Measurements from ENCODE around the gene CMTM3. TPM values are rescaled to one million over a fixed set of nuclear protein-coding genes. Genes with fewer than 3 reads are reported as not detected.

CMTM3 gene
- total RNA-seq, 1 donor from 2014 or later: 62.4 TPM

DNA sequence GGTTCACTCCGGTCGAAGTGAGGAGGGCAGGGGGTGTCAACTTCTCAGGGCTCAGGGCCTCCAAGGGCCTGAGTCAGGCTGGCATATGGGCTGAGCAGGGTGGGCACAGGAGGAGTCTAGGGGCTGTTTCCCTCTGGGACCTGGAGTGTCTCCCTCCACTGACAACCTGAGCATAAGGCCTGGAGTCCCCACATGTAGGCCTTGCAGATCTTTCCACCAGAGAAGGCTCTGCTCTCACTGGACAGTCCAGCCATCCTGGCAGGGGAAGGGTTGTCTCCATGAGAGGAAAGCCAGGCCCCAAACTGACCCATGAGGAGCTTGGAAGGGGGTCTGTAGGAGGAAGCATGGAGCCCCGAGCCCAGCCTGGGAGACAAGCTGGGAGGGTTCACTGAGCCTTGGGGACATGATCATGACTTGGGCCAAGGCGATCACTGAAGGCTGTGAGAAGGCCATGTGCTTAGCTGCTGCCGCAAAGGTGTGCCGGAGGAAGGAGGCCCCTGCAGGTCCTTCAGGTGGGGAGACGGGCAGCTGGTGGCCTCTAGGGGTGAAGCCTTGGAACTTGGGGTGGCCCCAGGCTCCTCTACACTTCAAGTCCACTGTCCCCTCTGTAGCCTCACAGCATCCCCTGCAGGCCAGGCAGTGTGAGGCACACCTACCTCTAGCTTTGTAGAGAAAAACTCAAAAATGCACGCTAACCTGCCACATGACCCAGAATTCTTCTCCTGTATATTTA is 15.4 kb upstream of the CMTM3 start:
- Histone ChIP-seq H3K36me3 (ENCODE audit: insufficient read depth, low read length) (no peaks in the 10 kb centered on the region), H3K27ac (ENCODE audit: low read depth, low read length) (no peak overlapping the region), H3K27me3 (ENCODE audit: insufficient read depth, low read length) (no peaks in the 10 kb centered on the region), H3K9ac (ENCODE audit: low read length) (no peak overlapping the region), H3K4me3 (ENCODE audit: insufficient read depth, low read depth, low read length) (no peak overlapping the region), H3K4me1 (ENCODE audit: insufficient read depth, low read length) (peaks cover 2% of the 10 kb centered on the region), H2AFZ (ENCODE audit: low read depth, low read length) (no peak overlapping the region), H3K4me2 (ENCODE audit: low read length) (no peak overlapping the region), H3K9me3 (ENCODE audit: insufficient read depth, low read depth, low read length) (no peaks in the 10 kb centered on the region), H4K20me1 (ENCODE audit: insufficient read depth, low read length) (no peaks in the 10 kb centered on the region), H3K79me2 (ENCODE audit: insufficient read depth, low read length) (no peaks in the 10 kb centered on the region)
- Mint-ChIP-seq H3K27ac (ENCODE audit: unreplicated experiment) (no peak overlapping the region), H3K27me3 (ENCODE audit: low read depth, unreplicated experiment) (peaks cover 27% of the 10 kb centered on the region), H3K4me1 (ENCODE audit: low read depth, unreplicated experiment) (no peaks in the 10 kb centered on the region), H3K9me3 (ENCODE audit: unreplicated experiment) (no peaks in the 10 kb centered on the region), H3K36me3 (ENCODE audit: low read depth, unreplicated experiment) (peaks cover 2% of the 10 kb centered on the region), H3K4me3 (ENCODE audit: unreplicated experiment) (no peak overlapping the region)
- no peak for FAIRE-seq
- no peak for TF ChIP-seq EZH2 (IDR thresholded peaks at IDR 0.05; ENCODE audit: insufficient read depth, low read length)
- TF ChIP-seq, protein P1, sequence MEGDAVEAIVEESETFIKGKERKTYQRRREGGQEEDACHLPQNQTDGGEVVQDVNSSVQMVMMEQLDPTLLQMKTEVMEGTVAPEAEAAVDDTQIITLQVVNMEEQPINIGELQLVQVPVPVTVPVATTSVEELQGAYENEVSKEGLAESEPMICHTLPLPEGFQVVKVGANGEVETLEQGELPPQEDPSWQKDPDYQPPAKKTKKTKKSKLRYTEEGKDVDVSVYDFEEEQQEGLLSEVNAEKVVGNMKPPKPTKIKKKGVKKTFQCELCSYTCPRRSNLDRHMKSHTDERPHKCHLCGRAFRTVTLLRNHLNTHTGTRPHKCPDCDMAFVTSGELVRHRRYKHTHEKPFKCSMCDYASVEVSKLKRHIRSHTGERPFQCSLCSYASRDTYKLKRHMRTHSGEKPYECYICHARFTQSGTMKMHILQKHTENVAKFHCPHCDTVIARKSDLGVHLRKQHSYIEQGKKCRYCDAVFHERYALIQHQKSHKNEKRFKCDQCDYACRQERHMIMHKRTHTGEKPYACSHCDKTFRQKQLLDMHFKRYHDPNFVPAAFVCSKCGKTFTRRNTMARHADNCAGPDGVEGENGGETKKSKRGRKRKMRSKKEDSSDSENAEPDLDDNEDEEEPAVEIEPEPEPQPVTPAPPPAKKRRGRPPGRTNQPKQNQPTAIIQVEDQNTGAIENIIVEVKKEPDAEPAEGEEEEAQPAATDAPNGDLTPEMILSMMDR (IDR thresholded peaks at IDR 0.05; ENCODE audit: insufficient read depth, low read depth, low read length): peak; percentile 23
- DNase-seq (ENCODE audit: low read depth): no peak

DNA sequence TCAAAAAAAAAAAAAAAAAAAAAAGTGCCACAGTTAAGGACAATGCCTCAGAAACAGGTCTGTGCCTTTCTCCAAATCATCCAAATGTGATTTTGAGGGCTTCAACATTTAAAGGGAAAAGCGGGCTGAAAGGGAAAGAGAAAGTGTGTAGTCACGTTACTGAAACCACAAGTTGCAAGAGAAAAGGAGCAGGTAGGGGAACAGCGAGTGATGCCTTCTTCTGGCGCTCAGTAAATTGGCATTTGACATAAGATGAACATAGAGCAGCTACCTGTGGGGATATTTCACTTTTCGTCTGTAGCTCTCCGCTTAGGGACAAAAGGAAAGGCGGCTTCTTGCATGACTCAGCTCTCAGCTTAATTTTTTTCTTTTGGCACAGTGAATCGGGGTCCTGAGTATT is 14.2 kb upstream of the CMTM3 start:
- no peaks in the 10 kb centered on the region for H3K9me3 ChIP-seq (ENCODE audit: insufficient read depth, low read depth, low read length)
- no peak overlapping the region for H3K9ac ChIP-seq (ENCODE audit: low read length)
- Mint-ChIP-seq H3K9me3 (ENCODE audit: unreplicated experiment) (no peaks in the 10 kb centered on the region), H3K36me3 (ENCODE audit: low read depth, unreplicated experiment) (peaks cover 2% of the 10 kb centered on the region), H3K27ac (ENCODE audit: unreplicated experiment) (no peak overlapping the region), H3K4me1 (ENCODE audit: low read depth, unreplicated experiment) (no peaks in the 10 kb centered on the region), H3K27me3 (ENCODE audit: low read depth, unreplicated experiment) (peaks cover 34% of the 10 kb centered on the region), H3K4me3 (ENCODE audit: unreplicated experiment) (no peak overlapping the region)
- no peak for FAIRE-seq
- no peaks in the 10 kb centered on the region for H3K36me3 ChIP-seq (ENCODE audit: insufficient read depth, low read length)
- H3K4me3 ChIP-seq (ENCODE audit: insufficient read depth, low read depth, low read length): no peak overlapping the region
- no peaks in the 10 kb centered on the region for H3K79me2 ChIP-seq (ENCODE audit: insufficient read depth, low read length)
- H3K4me1 ChIP-seq (ENCODE audit: insufficient read depth, low read length): peaks cover 2% of the 10 kb centered on the region
- no peak overlapping the region for H2AFZ ChIP-seq (ENCODE audit: low read depth, low read length)
- TF ChIP-seq, protein P1 (IDR thresholded peaks at IDR 0.05; ENCODE audit: insufficient read depth, low read depth, low read length): no peak
- TF ChIP-seq EZH2 (IDR thresholded peaks at IDR 0.05; ENCODE audit: insufficient read depth, low read length): no peak
- no peaks in the 10 kb centered on the region for H3K27me3 ChIP-seq (ENCODE audit: insufficient read depth, low read length)
- H4K20me1 ChIP-seq (ENCODE audit: insufficient read depth, low read length): no peaks in the 10 kb centered on the region
- peak overlapping the region; percentile 49 for H3K4me2 ChIP-seq (ENCODE audit: low read length)
- no peak for DNase-seq (ENCODE audit: low read depth)
- H3K27ac ChIP-seq (ENCODE audit: low read depth, low read length): no peak overlapping the region

DNA sequence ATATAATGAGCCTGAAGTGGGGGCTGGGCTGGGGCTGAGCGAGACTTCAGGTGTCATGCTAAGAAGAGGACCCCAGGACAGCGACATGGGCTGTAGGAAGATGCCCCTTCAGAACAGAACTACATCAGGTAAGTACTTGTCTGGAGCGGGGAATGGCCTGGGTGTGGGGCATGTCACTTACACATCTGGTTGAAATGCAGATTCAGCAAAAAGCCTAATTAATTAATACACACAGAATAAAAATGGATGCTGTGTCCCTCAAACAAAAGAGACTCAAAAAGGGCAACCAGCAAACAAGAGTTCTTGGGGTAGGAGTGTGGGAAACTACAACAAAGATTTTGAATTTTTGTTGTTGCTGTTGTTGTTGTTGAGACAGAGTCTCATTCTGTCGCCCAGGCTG is 13.5 kb upstream of the CMTM3 start:
- Histone ChIP-seq H3K79me2 (ENCODE audit: insufficient read depth, low read length) (no peaks in the 10 kb centered on the region), H3K4me1 (ENCODE audit: insufficient read depth, low read length) (peaks cover 2% of the 10 kb centered on the region), H3K27me3 (ENCODE audit: insufficient read depth, low read length) (no peaks in the 10 kb centered on the region), H3K27ac (ENCODE audit: low read depth, low read length) (no peak overlapping the region), H3K4me3 (ENCODE audit: insufficient read depth, low read depth, low read length) (no peak overlapping the region), H3K9me3 (ENCODE audit: insufficient read depth, low read depth, low read length) (no peaks in the 10 kb centered on the region), H2AFZ (ENCODE audit: low read depth, low read length) (no peak overlapping the region), H3K36me3 (ENCODE audit: insufficient read depth, low read length) (no peaks in the 10 kb centered on the region), H4K20me1 (ENCODE audit: insufficient read depth, low read length) (no peaks in the 10 kb centered on the region), H3K4me2 (ENCODE audit: low read length) (no peak overlapping the region), H3K9ac (ENCODE audit: low read length) (no peak overlapping the region)
- Mint-ChIP-seq H3K4me1 (ENCODE audit: low read depth, unreplicated experiment) (no peaks in the 10 kb centered on the region), H3K4me3 (ENCODE audit: unreplicated experiment) (no peak overlapping the region), H3K27ac (ENCODE audit: unreplicated experiment) (no peak overlapping the region), H3K27me3 (ENCODE audit: low read depth, unreplicated experiment) (peaks cover 27% of the 10 kb centered on the region), H3K9me3 (ENCODE audit: unreplicated experiment) (no peaks in the 10 kb centered on the region), H3K36me3 (ENCODE audit: low read depth, unreplicated experiment) (peaks cover 2% of the 10 kb centered on the region)
- DNase-seq (ENCODE audit: low read depth) (no peak), FAIRE-seq (no peak)
- TF ChIP-seq, protein P1 (IDR thresholded peaks at IDR 0.05; ENCODE audit: insufficient read depth, low read depth, low read length): no peak
- no peak for TF ChIP-seq EZH2 (IDR thresholded peaks at IDR 0.05; ENCODE audit: insufficient read depth, low read length)

Data from astrocyte (in vitro differentiated cells and primary cell).